VCaP (cell line): ENCODE data around the gene SLC9A4.

Source experiments
- H3K27ac ChIP-seq: fragments of 450-650 bp; 2 replicates; pipeline ENCODE4 v1.5.1; 2017
- CTCF ChIP-seq: fragments of 450-650 bp; conservative IDR thresholded peaks from 2 replicates; pipeline ENCODE4 v1.5.1; 2017; ENCODE audit warnings: mild to moderate bottlenecking, moderate library complexity

SLC9A4 gene

GRCh38 chr2:102455061-102455670, 17.9 kb upstream of the SLC9A4 start:
- TF ChIP-seq CTCF: no peak
- no peak overlapping the region for H3K27ac ChIP-seq

- no peak overlapping the region for H3K27ac ChIP-seq
- TF ChIP-seq CTCF: no peak
These were observed 12.6 kb upstream of the SLC9A4 start for GRCh38 chr2:102460467-102460866.

GRCh38 chr2:102461188-102461587, 11.8 kb upstream of the SLC9A4 start:
- no peak for TF ChIP-seq CTCF
- H3K27ac ChIP-seq: no peak overlapping the region

GRCh38 chr2:102463160-102463559, 9.9 kb upstream of the SLC9A4 start:
- no peak for TF ChIP-seq CTCF
- no peak overlapping the region for H3K27ac ChIP-seq

- H3K27ac ChIP-seq: no peak overlapping the region
- TF ChIP-seq CTCF: no peak
These were observed 2.9 kb upstream of the SLC9A4 start for GRCh38 chr2:102470168-102470567.

- H3K27ac ChIP-seq: no peak overlapping the region
- TF ChIP-seq CTCF: no peak
These were observed 605 bp downstream of the SLC9A4 start for GRCh38 chr2:102473631-102474030.

- no peak for TF ChIP-seq CTCF
- H3K27ac ChIP-seq: no peak overlapping the region
These were observed 1.8 kb downstream of the SLC9A4 start for GRCh38 chr2:102474785-102475184.
